Measurements from ENCODE around the gene SFSWAP. TPM values are rescaled to one million over a fixed set of nuclear protein-coding genes. Genes with fewer than 3 reads are reported as not detected.

The SFSWAP gene
- total RNA-seq, 1 donor from 2014 or later = 21.9 TPM

DNA sequence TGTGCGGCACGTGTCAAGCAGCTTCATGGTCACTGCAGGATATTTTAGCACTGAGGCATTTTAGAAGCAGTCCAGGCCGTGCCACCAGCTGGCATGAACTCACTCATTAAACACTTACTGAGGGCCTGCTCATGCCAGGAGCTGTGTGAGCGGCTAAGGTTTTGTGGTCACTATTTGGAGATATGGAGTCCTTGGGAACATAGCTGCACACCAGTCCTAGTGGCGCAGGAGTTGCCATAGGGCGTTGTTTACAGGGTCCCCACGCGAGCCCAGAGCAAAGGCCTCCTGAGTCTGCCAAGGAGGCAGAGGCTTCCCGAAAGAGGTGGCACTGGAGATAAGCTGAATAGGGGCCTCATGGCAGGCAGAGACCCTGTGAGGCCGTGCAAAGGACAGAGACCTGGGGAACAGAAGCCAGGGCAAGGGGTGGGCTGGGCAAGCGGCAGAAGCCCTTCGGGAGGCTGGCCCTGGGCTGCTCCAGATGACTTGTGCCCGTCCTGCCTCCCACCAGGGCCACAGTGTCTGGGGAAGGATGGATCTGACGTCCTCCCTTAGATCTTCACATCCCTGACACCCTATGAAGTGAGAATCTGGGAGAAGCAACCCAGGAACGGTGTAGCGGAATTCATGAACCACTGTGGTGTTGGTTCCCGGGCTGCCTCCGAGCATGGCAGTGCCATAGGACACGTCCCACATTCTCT lies 38.9 kb downstream of the SFSWAP start:
- no peaks in the 10 kb centered on the region for H3K27me3 ChIP-seq (ENCODE audit: low read depth)
- H3K27ac ChIP-seq (replicated peaks) = no peak overlapping the region
- no peaks in the 10 kb centered on the region for H3K4me1 ChIP-seq
- TF ChIP-seq, protein P1, sequence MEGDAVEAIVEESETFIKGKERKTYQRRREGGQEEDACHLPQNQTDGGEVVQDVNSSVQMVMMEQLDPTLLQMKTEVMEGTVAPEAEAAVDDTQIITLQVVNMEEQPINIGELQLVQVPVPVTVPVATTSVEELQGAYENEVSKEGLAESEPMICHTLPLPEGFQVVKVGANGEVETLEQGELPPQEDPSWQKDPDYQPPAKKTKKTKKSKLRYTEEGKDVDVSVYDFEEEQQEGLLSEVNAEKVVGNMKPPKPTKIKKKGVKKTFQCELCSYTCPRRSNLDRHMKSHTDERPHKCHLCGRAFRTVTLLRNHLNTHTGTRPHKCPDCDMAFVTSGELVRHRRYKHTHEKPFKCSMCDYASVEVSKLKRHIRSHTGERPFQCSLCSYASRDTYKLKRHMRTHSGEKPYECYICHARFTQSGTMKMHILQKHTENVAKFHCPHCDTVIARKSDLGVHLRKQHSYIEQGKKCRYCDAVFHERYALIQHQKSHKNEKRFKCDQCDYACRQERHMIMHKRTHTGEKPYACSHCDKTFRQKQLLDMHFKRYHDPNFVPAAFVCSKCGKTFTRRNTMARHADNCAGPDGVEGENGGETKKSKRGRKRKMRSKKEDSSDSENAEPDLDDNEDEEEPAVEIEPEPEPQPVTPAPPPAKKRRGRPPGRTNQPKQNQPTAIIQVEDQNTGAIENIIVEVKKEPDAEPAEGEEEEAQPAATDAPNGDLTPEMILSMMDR (IDR thresholded peaks at IDR 0.05; ENCODE audit: borderline replicate concordance) = no peak
- no peak overlapping the region for H3K4me3 ChIP-seq
- peaks cover 72% of the 10 kb centered on the region for H3K36me3 ChIP-seq
- no peak for DNase-seq
- intact Hi-C loops (cut with micrococcal nuclease) = no loop called here
- no peaks in the 10 kb centered on the region for H3K9me3 ChIP-seq (replicated peaks)

DNA sequence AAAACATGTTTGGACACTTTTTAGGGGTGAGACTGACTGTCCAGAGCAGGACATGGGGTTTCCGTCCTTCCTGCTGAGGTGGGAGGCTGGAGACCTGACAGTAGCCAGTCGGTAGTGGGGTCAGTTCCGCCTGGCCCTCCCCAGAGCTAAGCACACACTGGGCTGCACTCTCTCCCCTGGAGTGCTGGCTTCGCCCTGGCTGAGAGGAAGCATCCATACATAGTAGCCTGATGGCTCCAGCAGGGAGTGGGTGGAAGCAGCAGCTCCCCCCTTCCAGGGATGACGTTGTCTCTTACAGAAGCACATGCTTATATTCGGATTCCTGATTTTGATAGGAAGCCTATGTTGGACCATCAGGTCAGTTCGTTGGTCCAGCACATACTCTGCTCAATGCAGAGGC lies 40.4 kb downstream of the SFSWAP start:
- TF ChIP-seq, protein P1 (IDR thresholded peaks at IDR 0.05; ENCODE audit: borderline replicate concordance) = no peak
- Histone ChIP-seq H3K4me3 (no peak overlapping the region), H3K27ac (replicated peaks) (no peak overlapping the region), H3K4me1 (no peaks in the 10 kb centered on the region), H3K27me3 (ENCODE audit: low read depth) (no peaks in the 10 kb centered on the region), H3K36me3 (peaks cover 74% of the 10 kb centered on the region), H3K9me3 (replicated peaks) (no peaks in the 10 kb centered on the region)
- intact Hi-C loops (cut with micrococcal nuclease) = no loop called here
- no peak for DNase-seq

DNA sequence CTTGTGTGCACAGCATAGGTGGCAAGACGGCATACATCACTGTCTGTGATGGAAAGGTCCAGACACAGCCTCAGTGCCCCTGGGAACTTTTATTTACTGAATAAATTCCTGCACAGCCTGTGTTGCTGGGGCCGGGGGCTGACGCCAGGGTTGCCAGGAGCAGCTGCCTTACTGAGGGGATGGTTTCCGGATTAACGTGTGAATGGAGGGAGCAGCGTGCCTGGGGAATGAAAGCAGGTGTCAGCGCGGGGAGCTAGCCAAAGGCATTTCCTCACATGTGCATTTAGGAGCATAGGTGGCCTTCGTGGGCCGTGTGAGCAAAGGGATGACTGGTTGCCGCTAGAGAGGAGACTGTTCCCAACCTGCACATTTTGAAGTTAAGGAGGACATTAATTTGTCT lies 41.6 kb downstream of the SFSWAP start:
- Histone ChIP-seq H3K4me1 (peaks cover under 1% of the 10 kb centered on the region), H3K27ac (replicated peaks) (no peak overlapping the region), H3K27me3 (ENCODE audit: low read depth) (no peaks in the 10 kb centered on the region), H3K4me3 (no peak overlapping the region), H3K9me3 (replicated peaks) (no peaks in the 10 kb centered on the region), H3K36me3 (peaks cover 75% of the 10 kb centered on the region)
- intact Hi-C loops (cut with micrococcal nuclease) = no loop called here
- no peak for DNase-seq
- TF ChIP-seq, protein P1 (IDR thresholded peaks at IDR 0.05; ENCODE audit: borderline replicate concordance) = no peak

DNA sequence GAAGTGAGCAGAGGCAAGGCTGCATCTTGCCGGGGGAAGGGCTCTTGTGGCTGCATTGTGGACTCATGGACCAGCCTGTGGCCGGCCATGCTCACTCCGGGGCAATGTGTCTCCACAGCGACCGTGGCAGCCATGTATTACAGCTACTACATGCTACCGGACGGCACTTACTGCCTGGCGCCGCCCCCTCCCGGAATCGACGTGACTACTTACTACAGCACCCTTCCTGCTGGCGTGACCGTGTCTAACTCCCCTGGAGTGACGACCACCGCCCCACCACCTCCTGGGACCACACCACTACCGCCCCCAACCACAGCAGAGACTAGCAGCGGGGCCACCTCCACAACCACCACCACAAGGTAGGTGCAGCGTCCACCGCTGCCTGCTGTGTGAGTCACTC lies 42.1 kb downstream of the SFSWAP start:
- DNase-seq = no peak
- H3K4me1 ChIP-seq = peaks cover 6% of the 10 kb centered on the region
- intact Hi-C loops (cut with micrococcal nuclease) = no loop called here
- no peaks in the 10 kb centered on the region for H3K9me3 ChIP-seq (replicated peaks)
- H3K4me3 ChIP-seq = no peak overlapping the region
- no peak overlapping the region for H3K27ac ChIP-seq (replicated peaks)
- peaks cover 78% of the 10 kb centered on the region for H3K36me3 ChIP-seq
- no peaks in the 10 kb centered on the region for H3K27me3 ChIP-seq (ENCODE audit: low read depth)
- TF ChIP-seq, protein P1 (IDR thresholded peaks at IDR 0.05; ENCODE audit: borderline replicate concordance) = no peak

DNA sequence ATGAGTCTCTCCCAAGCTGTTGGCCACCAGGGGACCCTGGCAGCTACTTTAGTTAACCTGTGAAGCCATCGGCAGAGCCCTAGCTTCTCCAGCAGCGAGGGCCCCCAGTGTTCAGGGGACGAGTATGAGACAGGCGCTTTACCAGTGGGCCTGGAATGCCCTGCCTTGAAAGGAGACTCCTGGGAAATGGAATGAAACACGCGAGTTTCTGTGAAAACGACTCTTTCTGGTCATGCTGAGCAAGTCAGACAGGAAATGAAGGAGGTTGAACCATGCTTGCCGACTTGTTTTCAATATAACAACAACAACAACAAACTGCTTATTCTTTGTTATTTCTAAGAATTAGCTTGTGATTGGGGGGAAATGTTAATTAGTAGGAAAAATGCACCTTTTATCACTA lies 42.9 kb downstream of the SFSWAP start:
- intact Hi-C loops (cut with micrococcal nuclease) = no loop called here

More for the DNA sequence above, 42.9 kb downstream of the SFSWAP start:
- no peak for DNase-seq
- H3K4me3 ChIP-seq = no peak overlapping the region
- peaks cover 80% of the 10 kb centered on the region for H3K36me3 ChIP-seq
- H3K27me3 ChIP-seq (ENCODE audit: low read depth) = no peaks in the 10 kb centered on the region
- H3K27ac ChIP-seq (replicated peaks) = no peak overlapping the region
- H3K4me1 ChIP-seq = peaks cover 13% of the 10 kb centered on the region
- H3K9me3 ChIP-seq (replicated peaks) = no peaks in the 10 kb centered on the region
- TF ChIP-seq, protein P1 (IDR thresholded peaks at IDR 0.05; ENCODE audit: borderline replicate concordance) = no peak
